ENCODE data around the gene TBC1D5.

TBC1D5 gene

GRCh38 chr3:17340693-17341092 lies 401.7 kb downstream of the TBC1D5 start:
- TF ChIP-seq GATA2 (IDR thresholded peaks at IDR 0.05; ENCODE audit: low read depth, low read length) = no peak
- no peak for TF ChIP-seq GATA3 (IDR thresholded peaks at IDR 0.05; ENCODE audit: low read depth, low read length)

- TF ChIP-seq GATA2 (IDR thresholded peaks at IDR 0.05; ENCODE audit: low read depth, low read length) (no peak), GATA3 (IDR thresholded peaks at IDR 0.05; ENCODE audit: low read depth, low read length) (no peak)
These were observed 402.2 kb downstream of the TBC1D5 start for GRCh38 chr3:17340261-17340660.

- TF ChIP-seq GATA2 (IDR thresholded peaks at IDR 0.05; ENCODE audit: low read depth, low read length) = no peak
- TF ChIP-seq GATA3 (IDR thresholded peaks at IDR 0.05; ENCODE audit: low read depth, low read length) = no peak
These were observed 403.3 kb downstream of the TBC1D5 start for GRCh38 chr3:17339132-17339575.

- TF ChIP-seq GATA3 (IDR thresholded peaks at IDR 0.05; ENCODE audit: low read depth, low read length) (no peak), GATA2 (IDR thresholded peaks at IDR 0.05; ENCODE audit: low read depth, low read length) (no peak)
These were observed 406.1 kb downstream of the TBC1D5 start for GRCh38 chr3:17336291-17336690.

GRCh38 chr3:17333893-17334292 lies 408.5 kb downstream of the TBC1D5 start:
- TF ChIP-seq GATA2 (IDR thresholded peaks at IDR 0.05; ENCODE audit: low read depth, low read length) = no peak
- TF ChIP-seq GATA3 (IDR thresholded peaks at IDR 0.05; ENCODE audit: low read depth, low read length) = no peak

GRCh38 chr3:17333446-17333845 lies 409.0 kb downstream of the TBC1D5 start:
- TF ChIP-seq GATA3 (IDR thresholded peaks at IDR 0.05; ENCODE audit: low read depth, low read length) (no peak), GATA2 (IDR thresholded peaks at IDR 0.05; ENCODE audit: low read depth, low read length) (no peak)

GRCh38 chr3:17330660-17331059 lies 411.8 kb downstream of the TBC1D5 start:
- TF ChIP-seq GATA3 (IDR thresholded peaks at IDR 0.05; ENCODE audit: low read depth, low read length) = no peak
- TF ChIP-seq GATA2 (IDR thresholded peaks at IDR 0.05; ENCODE audit: low read depth, low read length) = no peak

- TF ChIP-seq GATA2 (IDR thresholded peaks at IDR 0.05; ENCODE audit: low read depth, low read length) (no peak), GATA3 (IDR thresholded peaks at IDR 0.05; ENCODE audit: low read depth, low read length) (no peak)
These were observed 412.5 kb downstream of the TBC1D5 start for GRCh38 chr3:17329927-17330326.

GRCh38 chr3:17322106-17322793 lies 420.2 kb downstream of the TBC1D5 start:
- TF ChIP-seq GATA2 (IDR thresholded peaks at IDR 0.05; ENCODE audit: low read depth, low read length) (no peak), GATA3 (IDR thresholded peaks at IDR 0.05; ENCODE audit: low read depth, low read length) (no peak)

GRCh38 chr3:17320266-17320665 lies 422.2 kb downstream of the TBC1D5 start:
- TF ChIP-seq GATA3 (IDR thresholded peaks at IDR 0.05; ENCODE audit: low read depth, low read length) (no peak), GATA2 (IDR thresholded peaks at IDR 0.05; ENCODE audit: low read depth, low read length) (no peak)

- TF ChIP-seq GATA2 (IDR thresholded peaks at IDR 0.05; ENCODE audit: low read depth, low read length) (no peak), GATA3 (IDR thresholded peaks at IDR 0.05; ENCODE audit: low read depth, low read length) (no peak)
These were observed 426.5 kb downstream of the TBC1D5 start for GRCh38 chr3:17315897-17316296.

GRCh38 chr3:17314171-17314570 lies 428.3 kb downstream of the TBC1D5 start:
- no peak for TF ChIP-seq GATA2 (IDR thresholded peaks at IDR 0.05; ENCODE audit: low read depth, low read length)
- TF ChIP-seq GATA3 (IDR thresholded peaks at IDR 0.05; ENCODE audit: low read depth, low read length) = no peak

- TF ChIP-seq GATA3 (IDR thresholded peaks at IDR 0.05; ENCODE audit: low read depth, low read length) = no peak
- no peak for TF ChIP-seq GATA2 (IDR thresholded peaks at IDR 0.05; ENCODE audit: low read depth, low read length)
These were observed 428.7 kb downstream of the TBC1D5 start for GRCh38 chr3:17313746-17314145.

GRCh38 chr3:17310983-17311382 lies 431.4 kb downstream of the TBC1D5 start:
- TF ChIP-seq GATA2 (IDR thresholded peaks at IDR 0.05; ENCODE audit: low read depth, low read length) (no peak), GATA3 (IDR thresholded peaks at IDR 0.05; ENCODE audit: low read depth, low read length) (no peak)

GRCh38 chr3:17307887-17308286 lies 434.5 kb downstream of the TBC1D5 start:
- TF ChIP-seq GATA3 (IDR thresholded peaks at IDR 0.05; ENCODE audit: low read depth, low read length) (no peak), GATA2 (IDR thresholded peaks at IDR 0.05; ENCODE audit: low read depth, low read length) (no peak)

GRCh38 chr3:17307482-17307881 lies 434.9 kb downstream of the TBC1D5 start:
- TF ChIP-seq GATA2 (IDR thresholded peaks at IDR 0.05; ENCODE audit: low read depth, low read length) (no peak), GATA3 (IDR thresholded peaks at IDR 0.05; ENCODE audit: low read depth, low read length) (no peak)
